GM12873 (cell line): ENCODE data around the gene PDGFC.

ENCODE experiments used
- TF ChIP-seq, protein P1 (sequence below): IDR thresholded peaks from 2 replicates; pipeline ENCODE4 v1.5.1; 2012; ENCODE audit warnings: low read depth, mild to moderate bottlenecking, moderate library complexity, low read length, control low read depth; ENCODE audit not compliant: insufficient read depth; ENCODE audit errors: missing control alignments

PDGFC gene, protein sequence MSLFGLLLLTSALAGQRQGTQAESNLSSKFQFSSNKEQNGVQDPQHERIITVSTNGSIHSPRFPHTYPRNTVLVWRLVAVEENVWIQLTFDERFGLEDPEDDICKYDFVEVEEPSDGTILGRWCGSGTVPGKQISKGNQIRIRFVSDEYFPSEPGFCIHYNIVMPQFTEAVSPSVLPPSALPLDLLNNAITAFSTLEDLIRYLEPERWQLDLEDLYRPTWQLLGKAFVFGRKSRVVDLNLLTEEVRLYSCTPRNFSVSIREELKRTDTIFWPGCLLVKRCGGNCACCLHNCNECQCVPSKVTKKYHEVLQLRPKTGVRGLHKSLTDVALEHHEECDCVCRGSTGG

DNA sequence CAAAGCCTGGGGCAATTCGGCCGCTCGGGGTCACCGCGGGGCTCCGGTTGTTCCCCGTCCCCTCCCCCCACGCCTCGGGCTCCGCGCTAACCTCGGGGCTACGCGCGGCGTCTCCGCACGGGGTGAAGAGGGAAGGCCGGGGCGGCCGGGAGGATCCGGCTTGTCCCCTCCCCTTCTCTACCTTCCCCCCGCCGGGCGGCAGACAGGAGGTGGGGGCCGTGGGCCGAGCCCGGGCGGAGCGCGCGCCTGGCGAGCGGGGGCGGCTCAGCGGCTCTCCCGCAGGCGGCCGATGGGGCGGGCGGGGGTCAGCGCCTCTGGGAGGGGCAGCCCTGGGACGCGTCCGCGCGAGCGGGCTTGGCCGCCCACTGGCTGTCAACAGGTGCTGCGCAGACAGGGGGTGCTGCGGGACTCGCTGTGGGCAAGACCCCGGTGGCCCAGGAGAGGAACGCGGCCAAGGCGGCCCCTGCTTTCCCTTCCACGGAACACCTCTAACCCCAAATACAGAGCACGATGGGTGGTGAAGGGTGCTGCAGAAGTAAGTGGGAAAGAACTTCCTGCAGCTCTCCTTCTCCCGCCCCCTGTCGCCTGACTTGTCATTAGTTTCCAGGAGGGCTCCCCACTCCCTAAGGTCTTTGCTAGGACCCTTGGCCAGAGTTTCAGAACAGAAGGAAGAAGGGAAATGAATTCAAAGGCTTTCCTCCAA, at the start of gene PDGFC:
PDGFC (minus strand) TSS at position 124 of the 703 bp plus-strand sequence. CDS start 896 bp downstream, outside the sequence.
- TF ChIP-seq, protein P1, sequence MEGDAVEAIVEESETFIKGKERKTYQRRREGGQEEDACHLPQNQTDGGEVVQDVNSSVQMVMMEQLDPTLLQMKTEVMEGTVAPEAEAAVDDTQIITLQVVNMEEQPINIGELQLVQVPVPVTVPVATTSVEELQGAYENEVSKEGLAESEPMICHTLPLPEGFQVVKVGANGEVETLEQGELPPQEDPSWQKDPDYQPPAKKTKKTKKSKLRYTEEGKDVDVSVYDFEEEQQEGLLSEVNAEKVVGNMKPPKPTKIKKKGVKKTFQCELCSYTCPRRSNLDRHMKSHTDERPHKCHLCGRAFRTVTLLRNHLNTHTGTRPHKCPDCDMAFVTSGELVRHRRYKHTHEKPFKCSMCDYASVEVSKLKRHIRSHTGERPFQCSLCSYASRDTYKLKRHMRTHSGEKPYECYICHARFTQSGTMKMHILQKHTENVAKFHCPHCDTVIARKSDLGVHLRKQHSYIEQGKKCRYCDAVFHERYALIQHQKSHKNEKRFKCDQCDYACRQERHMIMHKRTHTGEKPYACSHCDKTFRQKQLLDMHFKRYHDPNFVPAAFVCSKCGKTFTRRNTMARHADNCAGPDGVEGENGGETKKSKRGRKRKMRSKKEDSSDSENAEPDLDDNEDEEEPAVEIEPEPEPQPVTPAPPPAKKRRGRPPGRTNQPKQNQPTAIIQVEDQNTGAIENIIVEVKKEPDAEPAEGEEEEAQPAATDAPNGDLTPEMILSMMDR = no peak

DNA sequence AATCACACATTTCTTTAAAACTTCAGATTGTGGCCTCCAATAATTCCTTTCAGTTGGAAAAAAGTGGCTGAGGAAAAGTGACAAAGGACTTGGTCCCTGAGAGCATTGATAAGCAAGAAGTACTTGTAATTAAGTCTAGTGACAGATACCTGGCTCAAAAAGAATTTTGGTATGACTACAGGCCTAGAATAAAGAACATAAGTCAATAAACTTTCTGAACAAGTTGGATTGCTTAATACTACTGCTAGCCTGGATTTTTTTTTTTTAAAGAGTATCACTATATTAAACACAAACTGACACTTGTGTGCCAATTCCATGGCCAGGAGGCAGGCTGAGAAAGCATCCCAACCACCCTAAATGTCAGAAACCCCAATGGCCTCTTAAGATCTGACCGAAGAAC, 49.3 kb upstream of the PDGFC start:
- TF ChIP-seq, protein P1 = no peak

DNA sequence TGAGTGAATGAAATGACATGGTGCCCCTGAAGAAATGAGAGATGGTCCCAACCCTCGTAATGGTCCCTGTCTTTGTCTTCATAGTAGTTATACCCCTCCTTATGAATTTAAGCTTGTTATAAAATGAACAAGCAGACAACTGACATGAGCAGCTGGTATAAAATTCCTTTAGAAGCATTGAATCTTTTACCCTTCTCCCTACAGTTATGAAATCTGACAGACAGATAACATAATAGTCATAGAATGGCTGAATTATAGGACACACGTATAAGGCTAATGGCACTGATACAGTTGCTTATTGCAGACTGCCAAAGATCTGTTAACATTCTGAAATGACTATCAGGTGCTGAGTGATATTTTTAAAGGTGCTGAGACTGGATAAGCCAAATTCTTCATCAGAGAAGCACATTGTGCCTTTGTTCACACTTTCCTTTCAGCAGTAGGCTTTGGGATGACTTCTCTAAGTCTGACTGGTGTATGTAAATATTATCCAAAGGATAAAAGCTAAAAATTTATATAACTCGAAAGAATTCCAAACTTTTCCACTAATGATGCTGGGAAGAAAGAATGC, 47.4 kb upstream of the PDGFC start:
- TF ChIP-seq, protein P1 = no peak

DNA sequence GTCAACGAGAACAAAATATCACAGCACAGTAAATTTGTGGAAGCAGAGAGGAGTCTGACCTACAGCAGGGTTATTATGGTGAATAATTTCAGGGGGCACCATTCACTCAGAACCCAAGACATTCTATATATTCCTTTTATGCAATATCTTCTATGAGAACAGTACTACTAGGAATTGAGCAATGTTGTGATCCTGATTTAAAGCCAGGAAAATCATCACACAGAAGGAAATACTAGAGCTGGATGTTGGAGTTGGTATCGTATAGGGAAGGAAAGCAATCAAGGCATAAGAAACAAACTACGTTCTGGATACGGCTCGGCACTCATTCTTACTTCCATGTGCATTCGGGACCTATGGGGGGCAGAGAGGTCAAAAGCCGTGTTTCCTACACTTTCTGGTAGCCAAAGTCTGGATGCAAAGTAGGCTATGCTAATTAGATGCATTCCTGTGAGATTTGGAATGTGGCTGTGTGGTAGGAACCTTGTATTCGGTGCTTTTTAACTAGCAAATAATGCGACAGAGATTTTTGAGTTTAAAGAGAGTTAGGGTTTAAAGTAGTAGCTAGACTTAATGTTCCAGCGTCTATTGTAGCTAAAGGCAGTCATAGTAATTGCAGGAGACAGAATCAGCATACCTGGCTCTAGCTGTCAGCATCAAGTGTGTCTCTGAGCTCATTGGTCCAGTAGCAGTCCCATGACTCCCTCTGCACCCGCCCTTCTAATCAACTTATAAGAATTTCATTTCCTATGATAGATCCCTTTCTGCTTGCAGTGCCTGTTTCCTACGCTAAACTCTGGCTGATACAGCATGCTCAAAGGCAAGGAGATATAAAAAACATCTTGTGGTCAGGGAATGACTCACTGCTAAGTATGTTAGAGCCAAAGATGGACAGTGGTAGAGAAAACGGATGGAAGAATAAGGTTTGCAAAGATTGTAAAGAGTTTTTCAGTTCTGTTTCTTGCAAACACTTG, 43.3 kb upstream of the PDGFC start:
- TF ChIP-seq, protein P1 = no peak

DNA sequence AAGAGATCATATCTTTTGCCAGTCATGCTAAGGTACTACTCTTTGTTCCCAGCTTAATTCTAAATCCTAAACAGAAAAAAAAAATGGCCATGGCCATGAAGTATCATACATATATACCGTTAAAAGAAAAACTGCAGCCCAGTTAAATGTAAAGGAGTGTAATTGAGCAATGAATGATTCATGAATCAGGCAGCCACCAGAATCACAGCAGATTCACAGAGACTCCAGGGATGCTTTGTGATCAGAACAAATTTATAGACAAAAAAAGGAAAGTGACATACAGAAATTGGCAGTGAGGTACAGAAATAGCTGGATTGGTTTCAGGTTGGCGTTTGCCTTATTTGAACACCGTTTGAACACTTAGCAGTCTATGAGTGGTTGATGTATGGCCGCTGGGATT, 42.1 kb upstream of the PDGFC start:
- TF ChIP-seq, protein P1 = no peak

DNA sequence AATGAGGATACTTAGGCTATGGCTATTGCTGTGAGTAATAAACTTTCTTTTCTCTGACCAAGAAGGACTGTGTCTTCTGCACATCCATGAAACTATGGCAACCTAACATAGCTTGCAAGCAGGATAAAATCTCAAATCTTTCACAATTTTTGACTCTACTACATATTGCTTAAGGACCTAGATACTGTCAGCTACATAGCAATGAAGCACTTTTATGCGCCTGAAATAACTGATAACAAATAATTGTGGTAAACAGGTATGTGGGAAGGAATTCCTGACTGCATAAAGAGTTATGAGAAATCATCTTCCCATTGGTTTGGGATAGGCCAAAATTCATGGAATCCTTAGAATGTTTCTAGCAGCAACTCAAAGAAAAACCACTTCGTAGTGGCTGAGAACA, 41.2 kb upstream of the PDGFC start:
- TF ChIP-seq, protein P1 = no peak
